CD1c-positive myeloid dendritic cell (primary cell): ENCODE data around the gene GPC5.
"Not testable (repeated sequence)": the region's sequence is repeated elsewhere in the genome, so short reads cannot be mapped to it uniquely, and the experiment has no call there.

ENCODE experiments used
- DNase-seq: peaks from one replicate; pipeline ENCODE4 v3.0.0-alpha.2; 2016; ENCODE audit errors: extremely low spot score

The GPC5 gene

GRCh38 chr13:92735909-92736308 lies 1337.5 kb downstream of the GPC5 start:
- no peak for DNase-seq

GRCh38 chr13:92739306-92739818 lies 1340.9 kb downstream of the GPC5 start:
- DNase-seq, result no peak

- no peak for DNase-seq
Observed at GRCh38 chr13:92743992-92744391, 1345.6 kb downstream of the GPC5 start.

GRCh38 chr13:92745258-92745657 lies 1346.8 kb downstream of the GPC5 start:
- no peak for DNase-seq

- not testable (repeated sequence) for DNase-seq
Observed at GRCh38 chr13:92752705-92753104, 1354.3 kb downstream of the GPC5 start.

GRCh38 chr13:92761710-92762109 lies 1363.3 kb downstream of the GPC5 start:
- DNase-seq, result no peak

GRCh38 chr13:92767468-92767867 lies 1369.0 kb downstream of the GPC5 start:
- DNase-seq, result no peak

- no peak for DNase-seq
Observed at GRCh38 chr13:92768602-92769001, 1370.2 kb downstream of the GPC5 start.

GRCh38 chr13:92769046-92769445 lies 1370.6 kb downstream of the GPC5 start:
- no peak for DNase-seq

- no peak for DNase-seq
Observed at GRCh38 chr13:92775658-92776057, 1377.2 kb downstream of the GPC5 start.

- no peak for DNase-seq
Observed at GRCh38 chr13:92781965-92782690, 1383.7 kb downstream of the GPC5 start.

GRCh38 chr13:92802776-92803175 lies 1404.4 kb downstream of the GPC5 start:
- no peak for DNase-seq

GRCh38 chr13:92804346-92804745 lies 1405.9 kb downstream of the GPC5 start:
- no peak for DNase-seq

GRCh38 chr13:92804926-92805325 lies 1406.5 kb downstream of the GPC5 start:
- no peak for DNase-seq

GRCh38 chr13:92805766-92806165 lies 1407.3 kb downstream of the GPC5 start:
- no peak for DNase-seq

GRCh38 chr13:92806215-92806614 lies 1407.8 kb downstream of the GPC5 start:
- no peak for DNase-seq

- DNase-seq, result no peak
Observed at GRCh38 chr13:92807353-92807752, 1408.9 kb downstream of the GPC5 start.

- DNase-seq, result no peak
Observed at GRCh38 chr13:92807966-92808365, 1409.5 kb downstream of the GPC5 start.

- no peak for DNase-seq
Observed at GRCh38 chr13:92821324-92821723, 1422.9 kb downstream of the GPC5 start.

GRCh38 chr13:92823059-92823458 lies 1424.6 kb downstream of the GPC5 start:
- DNase-seq, result no peak

GRCh38 chr13:92825938-92826596 lies 1427.6 kb downstream of the GPC5 start:
- no peak for DNase-seq

GRCh38 chr13:92827503-92827902 lies 1429.1 kb downstream of the GPC5 start:
- no peak for DNase-seq

- DNase-seq, result no peak
Observed at GRCh38 chr13:92829930-92830329, 1431.5 kb downstream of the GPC5 start.
